ENCODE measurements around the gene FBXW7.

FBXW7 gene

GRCh38 chr4:152374153-152374552 is 161.7 kb downstream of the FBXW7 start:
- Histone ChIP-seq H3K9ac (no peak overlapping the region), H3K27me3 (no peaks in the 10 kb centered on the region)

DNA sequence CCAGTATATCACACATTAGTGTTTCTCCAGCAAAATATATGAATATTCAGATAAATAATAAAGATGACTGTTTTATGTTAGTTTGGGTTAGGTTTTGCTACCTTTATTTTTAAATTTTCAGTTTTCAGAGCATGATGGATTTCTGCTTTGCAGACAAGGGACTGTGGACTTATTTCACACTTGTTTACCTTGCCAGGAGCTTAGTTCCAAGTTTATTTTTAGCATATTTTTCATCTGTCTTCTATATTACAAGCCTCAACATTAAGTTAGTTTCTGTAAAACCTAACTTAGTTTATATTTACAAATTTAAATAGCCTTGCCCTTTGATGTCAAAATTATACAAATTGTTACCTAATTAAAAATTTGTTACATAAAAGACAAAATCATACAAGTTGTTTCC is 163.4 kb downstream of the FBXW7 start:
- no peak overlapping the region for H3K9ac ChIP-seq
- peaks cover 0 to under 1% (median 0%) of the 10 kb centered on the region in 11 experiments; a peak in 4 of 22 replicates for H3K9me3 ChIP-seq (replicated peaks in 1 of 11)

More at GRCh38 chr4:152374153-152374552, 161.7 kb downstream of the FBXW7 start:
- no peak overlapping the region for H3K4me3 ChIP-seq
- TF ChIP-seq Cebpa-rat (IDR thresholded peaks at IDR 0.05) = no peak
- peaks cover 0 to 10% (median 0%) of the 10 kb centered on the region in 11 experiments; a peak in 4 of 22 replicates for H3K36me3 ChIP-seq
- H3K27ac ChIP-seq = no peak overlapping the region
- H3K4me1 ChIP-seq = no peaks in the 10 kb centered on the region
- no peaks in the 10 kb centered on the region for H3K9me3 ChIP-seq (replicated peaks in 1 of 11)
- no peak overlapping the region for H3K4me2 ChIP-seq
- H4K20me1 ChIP-seq = peaks cover 0 to 66% (median 19%) of the 10 kb centered on the region in 11 experiments; a peak in 12 of 22 replicates

GRCh38 chr4:152369902-152370295 is 166.0 kb downstream of the FBXW7 start:
- Histone ChIP-seq H3K27ac (no peak overlapping the region), H3K4me1 (no peaks in the 10 kb centered on the region), H3K4me2 (no peak overlapping the region), H3K9ac (no peak overlapping the region), H3K9me3 (replicated peaks in 1 of 11) (peaks cover 4 to 14% (median 9%) of the 10 kb centered on the region in 11 experiments; a peak in 18 of 22 replicates), H3K4me3 (no peak overlapping the region), H4K20me1 (peaks cover 0 to 54% (median 20%) of the 10 kb centered on the region in 11 experiments; a peak in 13 of 22 replicates), H3K36me3 (peaks cover 7 to 18% (median 11%) of the 10 kb centered on the region in 11 experiments; a peak in 18 of 22 replicates), H3K27me3 (no peaks in the 10 kb centered on the region)
- no peak for TF ChIP-seq Cebpa-rat (IDR thresholded peaks at IDR 0.05)

More for the DNA sequence above, 163.4 kb downstream of the FBXW7 start:
- peaks cover 0 to 13% (median 0%) of the 10 kb centered on the region in 11 experiments; a peak in 5 of 22 replicates for H3K36me3 ChIP-seq
- no peaks in the 10 kb centered on the region for H3K27me3 ChIP-seq
- no peak overlapping the region for H3K27ac ChIP-seq
- TF ChIP-seq Cebpa-rat (IDR thresholded peaks at IDR 0.05) = no peak
- H4K20me1 ChIP-seq = peaks cover 0 to 58% (median 20%) of the 10 kb centered on the region in 11 experiments; a peak in 12 of 22 replicates
- H3K4me1 ChIP-seq = no peaks in the 10 kb centered on the region
- no peak overlapping the region for H3K4me2 ChIP-seq
- no peak overlapping the region for H3K4me3 ChIP-seq

DNA sequence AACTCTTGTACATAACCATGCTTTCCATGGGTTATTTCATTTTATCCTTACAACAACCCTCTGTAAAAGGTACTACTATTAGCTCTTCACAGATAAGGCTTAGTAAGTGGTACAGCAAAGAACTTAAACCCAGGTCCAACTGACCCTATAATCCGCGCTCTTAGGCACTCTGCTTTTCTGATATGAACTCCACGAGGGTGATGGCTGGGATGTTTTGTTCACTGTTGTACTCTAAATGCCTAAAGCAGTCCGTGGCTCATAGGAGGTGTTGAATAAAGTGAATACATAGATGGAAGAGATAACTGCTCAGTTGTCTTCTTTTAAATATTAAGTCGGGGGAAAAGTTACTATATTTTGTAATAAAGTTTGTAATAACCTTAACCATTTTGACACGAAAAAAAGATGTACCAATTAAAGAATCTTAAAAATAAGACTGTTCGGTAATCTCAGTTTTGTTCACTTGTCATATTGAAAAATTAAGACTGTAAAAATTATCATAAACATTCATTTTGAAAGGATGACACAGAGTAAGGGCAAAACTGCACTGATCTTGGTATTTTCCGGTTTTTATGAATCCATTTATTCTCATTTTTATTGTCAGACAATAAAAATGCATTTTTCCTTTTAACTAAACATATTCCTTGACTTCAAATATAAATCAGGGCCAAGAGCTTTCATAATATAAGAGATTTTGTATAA is 166.5 kb downstream of the FBXW7 start:
- Histone ChIP-seq H3K4me3 (no peak overlapping the region), H3K4me2 (no peak overlapping the region), H4K20me1 (peaks cover 0 to 50% (median 20%) of the 10 kb centered on the region in 11 experiments; a peak in 13 of 22 replicates), H3K9ac (no peak overlapping the region), H3K4me1 (no peaks in the 10 kb centered on the region), H3K27me3 (no peaks in the 10 kb centered on the region), H3K9me3 (replicated peaks in 1 of 11) (peaks cover 4 to 14% (median 9%) of the 10 kb centered on the region in 11 experiments; a peak in 18 of 22 replicates), H3K36me3 (peaks cover 7 to 20% (median 14%) of the 10 kb centered on the region in 11 experiments; a peak in 18 of 22 replicates), H3K27ac (no peak overlapping the region)
- TF ChIP-seq Cebpa-rat (IDR thresholded peaks at IDR 0.05) = no peak

DNA sequence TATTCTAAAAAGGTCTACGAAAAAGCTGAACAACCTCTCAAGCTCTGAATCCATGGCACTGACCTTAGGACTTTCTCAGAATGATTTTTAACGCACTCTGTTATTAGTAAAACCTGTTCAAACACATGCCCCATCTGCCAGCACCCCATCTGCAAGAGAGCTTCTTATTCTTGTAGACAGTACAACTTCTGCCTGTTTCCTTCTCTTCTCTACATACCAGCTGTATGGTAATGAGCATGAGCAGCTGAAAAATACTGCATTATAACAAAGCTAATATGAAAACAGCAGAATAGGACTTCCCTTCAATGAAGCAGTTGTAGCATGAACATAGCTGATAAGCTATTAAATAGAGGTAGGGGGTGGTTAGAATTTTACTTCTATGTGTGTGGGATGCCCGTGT is 167.9 kb downstream of the FBXW7 start:
- no peak overlapping the region for H3K9ac ChIP-seq
- H3K27ac ChIP-seq = no peak overlapping the region
- H4K20me1 ChIP-seq = peaks cover 0 to 48% (median 12%) of the 10 kb centered on the region in 11 experiments; a peak in 11 of 22 replicates
- no peaks in the 10 kb centered on the region for H3K27me3 ChIP-seq
- peaks cover 4 to 14% (median 9%) of the 10 kb centered on the region in 11 experiments; a peak in 18 of 22 replicates for H3K9me3 ChIP-seq (replicated peaks in 1 of 11)
- H3K4me1 ChIP-seq = peaks cover 0 to 13% (median 0%) of the 10 kb centered on the region in 10 experiments; a peak in 3 of 20 replicates
- H3K36me3 ChIP-seq = peaks cover 7 to 21% (median 14%) of the 10 kb centered on the region in 11 experiments; a peak in 18 of 22 replicates
- no peak for TF ChIP-seq Cebpa-rat (IDR thresholded peaks at IDR 0.05)
- no peak overlapping the region for H3K4me2 ChIP-seq
- no peak overlapping the region for H3K4me3 ChIP-seq

DNA sequence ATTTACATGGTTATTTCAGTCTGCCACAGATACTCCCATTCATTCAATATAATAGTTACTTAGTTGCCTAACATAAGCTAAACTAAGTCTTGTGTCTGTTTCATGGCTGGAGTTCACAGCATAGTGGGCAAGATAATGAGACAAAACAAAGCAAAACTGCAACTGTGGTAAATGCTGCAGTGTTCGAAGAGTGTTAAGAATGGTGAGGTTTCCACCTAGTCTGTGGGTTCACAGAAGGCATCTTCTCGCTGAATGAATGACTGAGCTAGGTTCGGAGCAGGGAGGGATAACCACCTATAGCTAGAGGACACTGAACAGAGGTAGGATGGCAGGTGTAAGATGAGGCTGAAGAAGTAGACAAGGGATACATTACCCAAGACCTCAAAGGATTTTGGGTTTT is 171.0 kb downstream of the FBXW7 start:
- no peak for TF ChIP-seq Cebpa-rat (IDR thresholded peaks at IDR 0.05)
- H3K9me3 ChIP-seq (replicated peaks in 1 of 11) = peaks cover 4 to 14% (median 9%) of the 10 kb centered on the region in 11 experiments; a peak in 18 of 22 replicates

GRCh38 chr4:152364383-152364782 is 171.5 kb downstream of the FBXW7 start:
- Histone ChIP-seq H3K4me2 (no peak overlapping the region), H3K4me1 (peaks cover 0 to 26% (median 9%) of the 10 kb centered on the region in 10 experiments; a peak in 10 of 20 replicates), H3K27me3 (no peaks in the 10 kb centered on the region), H3K9ac (no peak overlapping the region), H3K36me3 (peaks cover 7 to 24% (median 17%) of the 10 kb centered on the region in 11 experiments; a peak in 18 of 22 replicates), H4K20me1 (peaks cover 0 to 34% (median 6%) of the 10 kb centered on the region in 11 experiments; a peak in 9 of 22 replicates), H3K27ac (no peak overlapping the region), H3K9me3 (replicated peaks in 1 of 11) (peaks cover 4 to 14% (median 9%) of the 10 kb centered on the region in 11 experiments; a peak in 18 of 22 replicates), H3K4me3 (no peak overlapping the region)
- no peak for TF ChIP-seq Cebpa-rat (IDR thresholded peaks at IDR 0.05)

More for the DNA sequence above, 171.0 kb downstream of the FBXW7 start:
- Histone ChIP-seq H3K4me1 (peaks cover 0 to 21% (median 5%) of the 10 kb centered on the region in 10 experiments; a peak in 8 of 20 replicates), H3K36me3 (peaks cover 7 to 21% (median 15%) of the 10 kb centered on the region in 11 experiments; a peak in 18 of 22 replicates), H3K4me2 (no peak overlapping the region), H3K27ac (no peak overlapping the region), H4K20me1 (peaks cover 0 to 36% (median 6%) of the 10 kb centered on the region in 11 experiments; a peak in 9 of 22 replicates), H3K27me3 (no peaks in the 10 kb centered on the region), H3K9ac (no peak overlapping the region), H3K4me3 (no peak overlapping the region)

DNA sequence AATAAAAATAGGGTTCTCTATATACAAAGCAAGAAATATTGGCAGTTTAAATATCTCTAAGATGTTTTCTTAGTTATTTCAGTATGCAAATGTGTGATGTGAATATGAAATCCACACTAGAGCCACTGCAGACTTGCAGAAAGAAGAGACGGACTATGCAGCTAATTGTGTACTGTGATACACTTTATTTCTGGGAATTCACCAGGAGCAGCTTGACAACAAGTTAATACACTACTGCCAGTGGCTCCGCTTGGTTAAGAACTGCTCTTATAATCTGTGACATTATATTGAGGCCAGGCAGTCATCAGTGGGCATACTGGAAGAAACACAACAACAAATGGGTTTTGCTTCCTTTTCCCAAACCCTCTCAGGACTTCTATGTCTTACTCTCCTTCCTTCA is 172.0 kb downstream of the FBXW7 start:
- H3K4me3 ChIP-seq = no peak overlapping the region
- H3K27me3 ChIP-seq = no peaks in the 10 kb centered on the region
- peaks cover 0 to 29% (median 6%) of the 10 kb centered on the region in 11 experiments; a peak in 8 of 22 replicates for H4K20me1 ChIP-seq
- H3K27ac ChIP-seq = no peak overlapping the region
- TF ChIP-seq Cebpa-rat (IDR thresholded peaks at IDR 0.05) = no peak
- H3K4me1 ChIP-seq = peaks cover 0 to 31% (median 11%) of the 10 kb centered on the region in 10 experiments; a peak in 10 of 20 replicates
- peaks cover 4 to 14% (median 9%) of the 10 kb centered on the region in 11 experiments; a peak in 18 of 22 replicates for H3K9me3 ChIP-seq (replicated peaks in 1 of 11)
- no peak overlapping the region for H3K4me2 ChIP-seq
- H3K9ac ChIP-seq = no peak overlapping the region
- peaks cover 10 to 29% (median 19%) of the 10 kb centered on the region in 11 experiments; a peak in 18 of 22 replicates for H3K36me3 ChIP-seq

DNA sequence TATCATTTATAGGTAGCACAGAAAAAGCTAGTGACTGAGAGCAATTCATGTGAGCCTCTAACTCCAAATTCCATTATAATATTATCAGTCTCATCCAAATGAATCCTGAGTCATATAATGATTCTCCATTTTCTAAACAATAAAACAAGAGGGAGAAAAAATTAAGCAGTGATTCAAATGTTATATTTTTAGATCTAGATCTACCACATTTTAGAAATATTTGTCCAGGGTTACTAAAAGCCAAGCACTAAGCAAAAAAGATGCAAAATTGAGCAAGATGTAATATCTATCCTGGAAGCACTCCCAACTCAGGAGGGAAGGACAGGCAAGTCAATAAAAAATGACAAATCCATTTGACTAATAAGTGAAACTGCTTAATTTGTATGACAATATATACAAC is 172.8 kb downstream of the FBXW7 start:
- peaks cover 0 to 29% (median 6%) of the 10 kb centered on the region in 11 experiments; a peak in 8 of 22 replicates for H4K20me1 ChIP-seq
- TF ChIP-seq Cebpa-rat (IDR thresholded peaks at IDR 0.05) = no peak
- no peak overlapping the region for H3K27ac ChIP-seq
- no peak overlapping the region for H3K4me2 ChIP-seq
- no peaks in the 10 kb centered on the region for H3K27me3 ChIP-seq
- H3K9me3 ChIP-seq (replicated peaks in 1 of 11) = peaks cover 4 to 14% (median 9%) of the 10 kb centered on the region in 11 experiments; a peak in 18 of 22 replicates
- H3K36me3 ChIP-seq = peaks cover 10 to 33% (median 17%) of the 10 kb centered on the region in 11 experiments; a peak in 18 of 22 replicates
- H3K9ac ChIP-seq = no peak overlapping the region
- H3K4me1 ChIP-seq = peaks cover 0 to 39% (median 13%) of the 10 kb centered on the region in 10 experiments; a peak in 10 of 20 replicates
- no peak overlapping the region for H3K4me3 ChIP-seq
